Heart right ventricle (tissue), 16 donors: ENCODE data around the gene RAB8B. TPM values are rescaled to one million over a fixed set of nuclear protein-coding genes. Genes with fewer than 3 reads are reported as not detected.

Experiments used
- ATAC-seq, 8 donors: fragments of 200-7000 bp; cut with Tn5 transposase; one replicate each; pipeline ENCODE4 v1.9.1; 2020; ENCODE audit warnings: mild to moderate bottlenecking in 8 of 8, moderate library complexity in 8 of 8, moderate number of reproducible peaks in 1 of 8
- DNase-seq, 2 donors: peaks; one replicate each; pipeline ENCODE4 v3.0.0-alpha.2; 2020
- H3K27ac ChIP-seq, 10 donors: fragments of 200-600 bp; sonication (generic) in 2 of 10; one replicate each; pipeline versions ENCODE4 v1.5.0 to v1.8.0; 2020 to 2022; ENCODE audit warnings: mild to moderate bottlenecking in 3 of 10
- H3K27me3 ChIP-seq, 7 donors: fragments of 200-600 bp; one replicate each; pipeline ENCODE4 v1.8.0; 2021 to 2022; ENCODE audit warnings: mild to moderate bottlenecking in 2 of 7
- H3K36me3 ChIP-seq, 9 donors: fragments of 200-600 bp; sonication (generic) in 1 of 9; one replicate each; pipeline versions ENCODE4 v1.5.0 to v1.8.0; 2020 to 2022; ENCODE audit warnings: mild to moderate bottlenecking in 2 of 9
- H3K4me1 ChIP-seq, 9 donors: fragments of 200-600 bp; sonication (generic) in 1 of 9; one replicate each; pipeline versions ENCODE4 v1.5.0 to v1.8.0; 2020 to 2022; ENCODE audit warnings: mild to moderate bottlenecking in 4 of 9
- H3K4me3 ChIP-seq, 10 donors: fragments of 200-600 bp; sonication (generic) in 2 of 10; one replicate each; pipeline versions ENCODE4 v1.5.0 to v1.8.0; 2020 to 2022; ENCODE audit warnings: mild to moderate bottlenecking in 7 of 10, moderate library complexity in 2 of 10
- H3K9me3 ChIP-seq, 11 donors: fragments of 200-600 bp in 10 of 11; sonication (generic) in 2 of 11; one replicate each; pipeline versions ENCODE4 v1.5.0 to v1.8.0; 2013 to 2022; ENCODE audit warnings: mild to moderate bottlenecking in 2 of 11, control low read depth in 1 of 11, moderate library complexity in 1 of 11
- CTCF ChIP-seq, 9 donors: fragments of 200-600 bp; sonication (generic) in 2 of 9; IDR thresholded peaks; one replicate each; pipeline versions ENCODE4 v1.5.0 to v1.8.0; 2021 to 2022; ENCODE audit warnings: antibody characterized with exemption in 9 of 9, mild to moderate bottlenecking in 5 of 9, moderate library complexity in 1 of 9
- WGBS, 2 donors: extraction: QIAGEN DNeasy Blood & Tissue Kit; methylation state at CpG; one replicate each; pipeline ENCODE4 v1.1.7; 2013; ENCODE audit warnings: inconsistent platforms in 1 of 2; 5-methylcytosine and 5-hydroxymethylcytosine counted together
- intact Hi-C, 10 donors: fragments of 100-400 bp; cut with DNase I; formaldehyde crosslinking; loops; one replicate each; pipeline versions ENCODE4 v1.11.1 to v1.14.2; 2022
- polyA plus RNA-seq, 2 donors: library from polyadenylated mRNA; stranded (reverse); fragments of 200-250 nt; gene quantifications; one replicate each; pipeline ENCODE4 v1.2.3, GENCODE V29; 2013
- total RNA-seq, 10 donors: library from RNA; stranded (reverse); fragmentation: NEBNext Ultra II Directional in 3 of 10; extraction: Animal tissue kit (Norgen Biotek cat#: 25700) in 3 of 10; gene quantifications; one replicate each; pipeline versions ENCODE4 v1.2.1 to v1.2.4, GENCODE V29; 2021 to 2023
- donor health status: Arrhythmogenic right ventricular cardiomyopathy.
- donor health status: ischemic (EF 13 %, LVEDD 7.1; RV severe dilation, severe dysfunction).
- donor health status: healthy with polysubstance abuse.
- donor health status: DM: no; HTN: yes; CAD: no.
- donor health status: DM: no; HTN: no; CAD: no.
- donor health status: ischemic (EF 25% LVEDD 6.9; RV normal size, moderate dysfunction).
- donor health status: ischemic (EF 25% LVEDD 5.7; RV mildly dilated, moderate dysfunction).
- donor health status: healthy.
- donor health status: DM: yes; HTN: yes; CAD: no.
- donor health status: Ischemic cardiomyopathy.
- donor health status: ischemic (EF 35%, LVEDD 5.7; RV mildly dilated, moderate dysfunction).
- donor health status: nonischemic (EF 11% LVEDD 7.7; RV severe dilation, severe dysfunction).
- donor health status: DM: yes; HTN: yes; CAD: no.
- donor health status: PGD.
- donor health status: ischemic (EF 29% LVEDD 5.4; RV normal size, mild dysfunction).
- donor health status: nonischemic (EF 23%, LVEDD 6.1; RV moderate dilation, normal function).

Gene RAB8B
- total and polyA plus RNA-seq, 12 donors = 4.4 to 27.7 (median 6.9) TPM

- peaks cover 0 to 4% (median 0%) of the 10 kb centered on the region in 9 donors for H3K4me1 ChIP-seq
- intact Hi-C loops = loop anchor here in 1 of 10 donors (10.0 kb wide), 1 partner anchor 50 kb away; no protein-coding TSS in a partner anchor
- H3K36me3 ChIP-seq = peaks cover 0 to 95% (median 6%) of the 10 kb centered on the region in 9 donors
- no peak overlapping the region for H3K4me3 ChIP-seq
- 93% methylated on average over 2 of the region's 2 CpGs for WGBS, 2 donors
- DNase-seq = no peak
- H3K9me3 ChIP-seq = no peaks in the 10 kb centered on the region
- no peak for ATAC-seq
- TF ChIP-seq CTCF (IDR thresholded peaks at IDR 0.05) = no peak
- no peaks in the 10 kb centered on the region for H3K27me3 ChIP-seq
- H3K27ac ChIP-seq = no peak overlapping the region
Measured at GRCh38 chr15:63254991-63255390, 65.6 kb downstream of the RAB8B start.

- peaks cover 0 to 95% (median 6%) of the 10 kb centered on the region in 9 donors for H3K36me3 ChIP-seq
- H3K4me3 ChIP-seq = no peak overlapping the region
- no peak for DNase-seq
- WGBS, 2 donors = 85 to 100% methylated on average over 1 of the region's 1 CpG
- H3K9me3 ChIP-seq = no peaks in the 10 kb centered on the region
- no peak for ATAC-seq
- H3K27me3 ChIP-seq = no peaks in the 10 kb centered on the region
- peaks cover 0 to 4% (median 0%) of the 10 kb centered on the region in 9 donors for H3K4me1 ChIP-seq
- intact Hi-C loops = loop anchor here in 1 of 10 donors (10.0 kb wide), 1 partner anchor 51 kb away; no protein-coding TSS in a partner anchor
- no peak overlapping the region for H3K27ac ChIP-seq
- TF ChIP-seq CTCF (IDR thresholded peaks at IDR 0.05) = no peak
Measured at GRCh38 chr15:63255489-63255990, 66.1 kb downstream of the RAB8B start.

- Histone ChIP-seq H3K4me3 (no peak overlapping the region), H3K4me1 (peaks cover 0 to 8% (median 0%) of the 10 kb centered on the region in 9 donors), H3K27ac (no peak overlapping the region), H3K36me3 (peaks cover 0 to 95% (median 6%) of the 10 kb centered on the region in 9 donors), H3K27me3 (no peaks in the 10 kb centered on the region), H3K9me3 (no peaks in the 10 kb centered on the region)
- DNase-seq (no peak), ATAC-seq (no peak)
- TF ChIP-seq CTCF (IDR thresholded peaks at IDR 0.05) = no peak
- intact Hi-C loops = loop anchor here in 1 of 10 donors (10.0 kb wide), 1 partner anchor 52 kb away; no protein-coding TSS in a partner anchor
- 71% methylated on average over 5 of the region's 5 CpGs for WGBS, 2 donors
Measured at GRCh38 chr15:63256433-63257274, 67.2 kb downstream of the RAB8B start.

- Histone ChIP-seq H3K4me3 (no peak overlapping the region), H3K9me3 (no peaks in the 10 kb centered on the region), H3K27ac (no peak overlapping the region), H3K27me3 (no peaks in the 10 kb centered on the region), H3K36me3 (peaks cover 0 to 98% (median 8%) of the 10 kb centered on the region in 9 donors), H3K4me1 (peaks cover 0 to 8% (median 0%) of the 10 kb centered on the region in 9 donors)
- TF ChIP-seq CTCF (IDR thresholded peaks at IDR 0.05) = no peak
- WGBS, 2 donors = 96 to 97% methylated on average over 2 of the region's 2 CpGs
- DNase-seq (no peak), ATAC-seq (no peak)
- intact Hi-C loops = loop anchor here in 1 of 10 donors (10.0 kb wide), 1 partner anchor 54 kb away; no protein-coding TSS in a partner anchor
Measured at GRCh38 chr15:63258658-63259057, 69.3 kb downstream of the RAB8B start.
